NB4 (cell line): Measurements from ENCODE around the gene DCAF11.

Experiments used
- DNase-seq: peaks from one replicate; pipeline ENCODE4 v3.0.0; 2010; ENCODE audit warnings: low read depth
- H3K4me3 ChIP-seq: one replicate; pipeline ENCODE4 v1.5.1; 2011; ENCODE audit warnings: mild to moderate bottlenecking, low read depth, low read length, moderate library complexity
- MYC ChIP-seq: IDR thresholded peaks from 2 replicates; pipeline ENCODE4 v1.6.1; 2011; ENCODE audit warnings: low read depth, low read length
- POLR2A ChIP-seq: IDR thresholded peaks from 2 replicates; pipeline ENCODE4 v1.6.1; 2011; ENCODE audit warnings: mild to moderate bottlenecking; ENCODE audit not compliant: insufficient read length; ENCODE audit errors: extremely low read depth
- TF ChIP-seq, protein P1 (sequence below): IDR thresholded peaks from 2 replicates; pipeline ENCODE4 v1.6.1; 2011; ENCODE audit warnings: low read depth, low read length
- TF ChIP-seq, protein P2 (sequence below): IDR thresholded peaks from one replicate; pipeline ENCODE4 v1.5.1; 2012; ENCODE audit warnings: low read depth, low read length

The DCAF11 gene

DNA sequence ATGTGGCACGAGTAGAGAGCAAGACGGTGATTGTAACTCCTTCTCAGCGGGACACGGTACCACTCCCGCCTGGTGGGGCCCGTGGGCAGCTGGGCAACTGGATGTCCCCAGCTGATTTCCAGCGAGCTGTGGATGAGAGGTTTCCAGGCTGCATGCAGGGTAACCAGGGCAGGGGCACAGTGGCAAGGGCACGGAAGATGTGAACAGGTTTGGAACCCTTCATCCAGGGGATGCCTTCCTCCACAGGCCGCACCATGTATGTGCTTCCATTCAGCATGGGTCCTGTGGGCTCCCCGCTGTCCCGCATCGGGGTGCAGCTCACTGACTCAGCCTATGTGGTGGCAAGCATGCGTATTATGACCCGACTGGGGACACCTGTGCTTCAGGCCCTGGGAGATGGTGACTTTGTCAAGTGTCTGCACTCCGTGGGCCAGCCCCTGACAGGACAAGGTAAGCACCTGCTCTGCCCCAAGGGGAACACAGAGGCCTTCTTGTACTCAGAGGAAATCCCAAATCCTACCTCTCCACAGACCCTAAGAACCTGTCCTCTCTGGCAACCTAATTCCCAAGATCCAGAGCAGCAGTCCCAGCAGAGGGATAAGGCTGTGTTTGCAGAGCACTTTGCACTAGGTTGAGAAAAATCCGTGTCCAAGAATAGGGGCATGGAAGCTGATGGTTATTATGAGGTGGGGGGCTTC is 16.2 kb upstream of the DCAF11 start:
- no peak for DNase-seq
- no peak overlapping the region for H3K4me3 ChIP-seq
- no peak for TF ChIP-seq MYC
- no peak for TF ChIP-seq POLR2A
- TF ChIP-seq, protein P1, sequence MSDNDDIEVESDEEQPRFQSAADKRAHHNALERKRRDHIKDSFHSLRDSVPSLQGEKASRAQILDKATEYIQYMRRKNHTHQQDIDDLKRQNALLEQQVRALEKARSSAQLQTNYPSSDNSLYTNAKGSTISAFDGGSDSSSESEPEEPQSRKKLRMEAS, result no peak
- TF ChIP-seq, protein P2, sequence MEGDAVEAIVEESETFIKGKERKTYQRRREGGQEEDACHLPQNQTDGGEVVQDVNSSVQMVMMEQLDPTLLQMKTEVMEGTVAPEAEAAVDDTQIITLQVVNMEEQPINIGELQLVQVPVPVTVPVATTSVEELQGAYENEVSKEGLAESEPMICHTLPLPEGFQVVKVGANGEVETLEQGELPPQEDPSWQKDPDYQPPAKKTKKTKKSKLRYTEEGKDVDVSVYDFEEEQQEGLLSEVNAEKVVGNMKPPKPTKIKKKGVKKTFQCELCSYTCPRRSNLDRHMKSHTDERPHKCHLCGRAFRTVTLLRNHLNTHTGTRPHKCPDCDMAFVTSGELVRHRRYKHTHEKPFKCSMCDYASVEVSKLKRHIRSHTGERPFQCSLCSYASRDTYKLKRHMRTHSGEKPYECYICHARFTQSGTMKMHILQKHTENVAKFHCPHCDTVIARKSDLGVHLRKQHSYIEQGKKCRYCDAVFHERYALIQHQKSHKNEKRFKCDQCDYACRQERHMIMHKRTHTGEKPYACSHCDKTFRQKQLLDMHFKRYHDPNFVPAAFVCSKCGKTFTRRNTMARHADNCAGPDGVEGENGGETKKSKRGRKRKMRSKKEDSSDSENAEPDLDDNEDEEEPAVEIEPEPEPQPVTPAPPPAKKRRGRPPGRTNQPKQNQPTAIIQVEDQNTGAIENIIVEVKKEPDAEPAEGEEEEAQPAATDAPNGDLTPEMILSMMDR, result no peak

DNA sequence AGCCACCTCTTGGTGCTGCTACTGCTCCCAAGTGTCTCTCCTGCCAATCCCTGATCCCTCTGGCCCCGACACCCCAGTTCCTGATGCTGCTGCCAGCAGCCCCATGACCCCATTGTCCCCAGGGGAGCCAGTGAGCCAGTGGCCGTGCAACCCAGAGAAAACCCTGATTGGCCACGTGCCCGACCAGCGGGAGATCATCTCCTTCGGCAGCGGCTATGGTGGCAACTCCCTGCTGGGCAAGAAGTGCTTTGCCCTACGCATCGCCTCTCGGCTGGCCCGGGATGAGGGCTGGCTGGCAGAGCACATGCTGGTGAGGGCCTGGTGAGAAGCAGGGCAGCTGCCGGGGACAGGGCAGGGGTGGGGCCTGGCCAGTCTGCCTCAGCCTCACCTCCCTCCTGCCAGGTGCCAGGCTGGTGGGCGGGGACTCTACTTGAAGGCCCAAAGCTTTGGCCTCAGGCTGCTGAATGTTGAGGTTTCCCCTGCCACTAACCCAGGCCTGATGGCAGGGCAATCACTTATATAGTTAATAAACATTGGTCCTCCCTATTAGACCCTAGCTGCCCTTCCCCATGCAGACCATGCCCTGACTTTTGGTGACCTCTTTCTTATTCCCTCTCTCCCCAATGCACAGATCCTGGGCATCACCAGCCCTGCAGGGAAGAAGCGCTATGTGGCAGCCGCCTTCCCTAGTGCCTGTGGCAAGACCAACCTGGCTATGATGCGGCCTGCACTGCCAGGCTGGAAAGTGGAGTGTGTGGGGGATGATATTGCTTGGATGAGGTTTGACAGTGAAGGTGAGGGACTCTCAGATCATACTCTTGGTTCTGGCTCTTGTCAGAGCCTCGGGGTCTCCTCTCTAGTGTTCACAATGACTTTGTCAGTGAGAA is 15.4 kb upstream of the DCAF11 start:
- no peak for TF ChIP-seq POLR2A
- no peak for TF ChIP-seq MYC
- TF ChIP-seq, protein P2, result no peak
- TF ChIP-seq, protein P1, result no peak
- H3K4me3 ChIP-seq, result no peak overlapping the region
- no peak for DNase-seq

DNA sequence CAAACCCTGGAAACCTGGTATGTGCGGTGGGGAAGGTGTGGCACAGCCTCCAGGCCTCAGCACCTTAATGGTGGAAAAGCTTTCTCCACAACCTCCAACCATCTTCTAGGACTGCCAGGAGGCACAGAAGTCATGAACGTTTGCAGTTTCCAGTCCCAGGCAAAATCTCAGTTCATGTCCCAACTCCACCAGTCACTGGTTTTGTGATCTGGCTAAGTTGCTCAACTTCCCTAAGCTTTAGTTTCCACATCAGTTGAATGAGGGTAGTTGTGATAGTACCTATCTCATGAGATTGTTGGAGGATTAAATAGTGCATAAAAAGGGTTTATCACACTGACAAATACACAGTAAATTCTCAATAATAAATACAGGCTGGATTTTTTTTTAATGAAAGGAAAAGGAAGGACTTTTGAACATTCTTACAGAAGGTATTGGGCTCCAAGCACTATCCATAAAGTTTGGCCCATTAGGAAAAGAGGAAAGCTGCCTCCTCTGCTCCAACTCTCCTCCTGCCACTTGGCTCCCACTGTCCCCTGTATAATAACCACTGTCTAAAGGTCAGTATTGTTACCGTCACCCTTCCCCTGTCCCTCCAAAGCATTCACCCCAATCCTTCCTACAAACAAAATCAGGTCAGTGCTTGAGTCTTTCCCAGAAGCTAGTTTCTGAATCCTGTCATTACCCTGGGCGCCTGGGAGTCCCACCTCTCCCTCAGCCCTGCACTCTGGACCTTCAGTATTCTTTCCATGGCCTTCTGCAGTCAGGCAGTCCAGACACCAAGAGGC is 14.2 kb upstream of the DCAF11 start:
- no peak overlapping the region for H3K4me3 ChIP-seq
- no peak for DNase-seq
- TF ChIP-seq POLR2A (no peak), MYC (no peak)
- TF ChIP-seq, protein P1, result no peak
- TF ChIP-seq, protein P2, result no peak

DNA sequence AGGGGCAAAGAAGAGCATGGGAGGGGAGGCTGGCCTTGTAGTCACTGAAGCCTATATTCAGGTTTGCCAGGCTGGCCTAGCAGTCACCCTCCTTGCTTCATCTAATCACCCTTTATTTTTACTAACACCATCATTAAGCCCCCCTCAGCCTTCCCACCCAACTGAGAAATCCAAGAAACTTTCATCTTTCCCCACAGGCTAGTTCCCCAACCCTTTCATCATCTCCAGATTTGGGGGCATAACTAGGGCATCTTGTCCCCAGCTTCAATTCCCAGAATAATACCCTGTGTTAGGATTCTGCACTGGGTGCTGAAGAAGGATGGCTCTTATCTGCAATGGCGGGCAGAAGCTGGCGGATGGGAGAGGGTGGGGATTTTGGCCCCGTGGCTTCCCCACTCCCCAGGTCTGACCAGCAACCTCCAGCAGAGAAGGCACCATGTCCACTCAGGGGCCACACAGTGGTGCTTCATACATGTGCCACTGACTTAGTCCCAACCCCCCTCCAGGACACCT is 13.5 kb upstream of the DCAF11 start:
- TF ChIP-seq, protein P2, result no peak
- TF ChIP-seq POLR2A, result no peak
- TF ChIP-seq MYC, result no peak
- TF ChIP-seq, protein P1, result no peak
- no peak overlapping the region for H3K4me3 ChIP-seq
- DNase-seq, result no peak

DNA sequence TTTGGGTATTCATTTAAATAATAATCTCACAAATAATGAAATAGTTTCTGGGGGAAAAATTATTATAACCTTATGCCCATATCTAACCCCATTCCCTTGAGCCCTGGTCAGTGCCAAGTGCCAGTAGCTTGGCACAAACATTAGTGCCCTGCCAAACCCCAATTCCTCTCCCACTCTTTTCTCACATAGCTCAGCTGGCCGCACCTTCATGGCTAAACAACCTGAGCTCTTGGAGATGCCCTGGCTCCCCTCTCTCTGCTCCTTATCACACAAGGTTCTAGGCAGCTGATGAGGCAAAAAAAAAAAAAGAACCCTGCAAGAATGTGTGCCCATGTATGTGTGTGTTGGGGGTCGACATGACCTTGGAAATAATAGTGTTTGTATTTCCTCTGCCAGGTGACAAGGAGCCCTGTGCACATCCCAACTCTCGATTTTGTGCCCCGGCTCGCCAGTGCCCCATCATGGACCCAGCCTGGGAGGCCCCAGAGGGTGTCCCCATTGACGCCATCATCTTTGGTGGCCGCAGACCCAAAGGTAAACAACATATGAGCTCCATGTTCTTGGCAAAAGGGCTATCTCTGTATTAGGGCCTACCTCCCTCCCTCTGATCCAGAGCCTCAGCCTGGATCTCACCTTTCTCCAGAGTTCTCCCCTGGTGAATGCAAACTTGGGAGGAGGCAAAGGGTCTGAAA is 12.1 kb upstream of the DCAF11 start:
- DNase-seq, result no peak
- TF ChIP-seq, protein P2, result no peak
- TF ChIP-seq, protein P1, result no peak
- TF ChIP-seq MYC (no peak), POLR2A (no peak)
- no peak overlapping the region for H3K4me3 ChIP-seq
